Nephron (organoid): ENCODE data around the gene B3GNT3.

Experiments
- H3K27ac Mint-ChIP-seq, 3 experiments: 2 replicates each; pipeline ENCODE4 v1.8.0; 2020; ENCODE audit warnings: mixed read lengths in 3 of 3, mild to moderate bottlenecking in 2 of 3, moderate library complexity in 1 of 3
- H3K27me3 Mint-ChIP-seq: 2 replicates; pipeline ENCODE4 v1.8.0; 2021; ENCODE audit warnings: low read depth, mild to moderate bottlenecking, moderate library complexity, mixed read lengths
- H3K36me3 Mint-ChIP-seq: 2 replicates; pipeline ENCODE4 v1.8.0; 2020; ENCODE audit warnings: low read depth, mixed read lengths
- H3K4me1 Mint-ChIP-seq: 2 replicates; pipeline ENCODE4 v1.8.0; 2020; ENCODE audit warnings: mixed read lengths
- H3K4me3 Mint-ChIP-seq, 3 experiments: 2 replicates each; pipeline ENCODE4 v1.8.0; 2020; ENCODE audit warnings: mild to moderate bottlenecking in 3 of 3, mixed read lengths in 3 of 3, moderate library complexity in 2 of 3
- H3K9me3 Mint-ChIP-seq: 2 replicates; pipeline ENCODE4 v1.8.0; 2020; ENCODE audit warnings: mixed read lengths
- TF ChIP-seq, protein P1 (sequence below), 3 experiments: fragments of 200-600 bp; sonication (generic); IDR thresholded peaks; one replicate each; pipeline ENCODE4 v1.5.0; 2021; ENCODE audit warnings: antibody characterized with exemption in 3 of 3; ENCODE audit not compliant: unreplicated experiment in 3 of 3

The B3GNT3 gene

DNA sequence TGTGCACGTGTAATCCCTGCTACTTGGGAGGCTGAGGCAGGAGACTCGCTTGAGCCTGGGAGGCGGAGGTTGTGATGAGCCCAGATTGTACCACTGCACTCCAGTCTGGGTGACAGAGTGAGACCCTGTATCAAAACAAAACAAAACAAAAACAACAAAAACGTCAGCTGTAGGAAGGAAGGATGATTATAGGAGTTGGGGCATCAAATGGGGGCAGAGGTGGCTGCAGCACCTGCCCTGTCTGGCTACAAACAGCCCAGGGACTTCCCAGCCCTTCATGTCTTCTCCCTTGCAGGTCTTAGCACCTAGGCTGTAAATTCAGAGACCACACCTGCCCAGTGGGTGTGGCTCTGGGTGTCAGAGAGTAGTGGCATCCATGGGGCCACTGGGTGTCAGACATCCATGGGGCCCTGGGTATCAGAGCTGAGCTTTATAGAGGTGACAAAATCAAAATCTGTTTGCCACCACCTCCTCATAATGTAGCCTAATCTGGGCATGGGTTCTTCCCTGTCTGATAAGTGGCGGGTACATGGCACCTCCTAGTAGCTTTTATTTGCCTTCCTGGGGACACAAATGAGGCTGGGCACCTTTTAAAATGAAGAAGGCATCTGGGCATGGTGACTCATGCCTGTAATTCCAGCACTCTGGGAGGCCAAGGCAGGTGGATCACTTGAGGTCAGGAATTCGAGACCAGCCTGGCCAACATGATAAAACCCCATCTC is 4.7 kb upstream of the B3GNT3 start:
- H3K4me3 Mint-ChIP-seq: no peak overlapping the region
- peaks cover 5% of the 10 kb centered on the region for H3K4me1 Mint-ChIP-seq
- no peaks in the 10 kb centered on the region for H3K9me3 Mint-ChIP-seq
- H3K27ac Mint-ChIP-seq: no peak overlapping the region
- peaks cover 43% of the 10 kb centered on the region for H3K27me3 Mint-ChIP-seq
- TF ChIP-seq, protein P1, sequence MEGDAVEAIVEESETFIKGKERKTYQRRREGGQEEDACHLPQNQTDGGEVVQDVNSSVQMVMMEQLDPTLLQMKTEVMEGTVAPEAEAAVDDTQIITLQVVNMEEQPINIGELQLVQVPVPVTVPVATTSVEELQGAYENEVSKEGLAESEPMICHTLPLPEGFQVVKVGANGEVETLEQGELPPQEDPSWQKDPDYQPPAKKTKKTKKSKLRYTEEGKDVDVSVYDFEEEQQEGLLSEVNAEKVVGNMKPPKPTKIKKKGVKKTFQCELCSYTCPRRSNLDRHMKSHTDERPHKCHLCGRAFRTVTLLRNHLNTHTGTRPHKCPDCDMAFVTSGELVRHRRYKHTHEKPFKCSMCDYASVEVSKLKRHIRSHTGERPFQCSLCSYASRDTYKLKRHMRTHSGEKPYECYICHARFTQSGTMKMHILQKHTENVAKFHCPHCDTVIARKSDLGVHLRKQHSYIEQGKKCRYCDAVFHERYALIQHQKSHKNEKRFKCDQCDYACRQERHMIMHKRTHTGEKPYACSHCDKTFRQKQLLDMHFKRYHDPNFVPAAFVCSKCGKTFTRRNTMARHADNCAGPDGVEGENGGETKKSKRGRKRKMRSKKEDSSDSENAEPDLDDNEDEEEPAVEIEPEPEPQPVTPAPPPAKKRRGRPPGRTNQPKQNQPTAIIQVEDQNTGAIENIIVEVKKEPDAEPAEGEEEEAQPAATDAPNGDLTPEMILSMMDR (IDR thresholded peaks at IDR 0.05; ENCODE audit: unreplicated experiment in 3 of 3): no peak
- no peaks in the 10 kb centered on the region for H3K36me3 Mint-ChIP-seq

DNA sequence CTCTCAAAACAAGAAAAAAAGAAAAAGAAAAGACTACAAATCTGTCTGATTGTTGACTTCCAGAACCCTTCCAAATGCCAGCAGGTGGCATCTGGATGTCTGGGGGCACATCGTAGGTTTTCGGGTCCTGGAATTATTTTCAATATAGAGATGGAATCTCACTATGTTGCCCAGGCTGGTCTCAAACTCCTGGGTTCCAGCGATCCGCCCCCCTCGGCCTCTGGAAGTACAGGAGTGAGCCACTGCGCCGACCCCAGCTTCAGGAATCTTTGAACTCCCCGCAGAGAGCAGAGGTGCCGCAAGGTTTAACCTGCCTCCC is 567 bp upstream of the B3GNT3 start:
- Mint-ChIP-seq H3K4me1 (peaks cover 5% of the 10 kb centered on the region), H3K27me3 (peaks cover 81% of the 10 kb centered on the region), H3K9me3 (no peaks in the 10 kb centered on the region), H3K36me3 (no peaks in the 10 kb centered on the region), H3K4me3 (no peak overlapping the region), H3K27ac (no peak overlapping the region)
- TF ChIP-seq, protein P1 (IDR thresholded peaks at IDR 0.05; ENCODE audit: unreplicated experiment in 3 of 3): no peak

DNA sequence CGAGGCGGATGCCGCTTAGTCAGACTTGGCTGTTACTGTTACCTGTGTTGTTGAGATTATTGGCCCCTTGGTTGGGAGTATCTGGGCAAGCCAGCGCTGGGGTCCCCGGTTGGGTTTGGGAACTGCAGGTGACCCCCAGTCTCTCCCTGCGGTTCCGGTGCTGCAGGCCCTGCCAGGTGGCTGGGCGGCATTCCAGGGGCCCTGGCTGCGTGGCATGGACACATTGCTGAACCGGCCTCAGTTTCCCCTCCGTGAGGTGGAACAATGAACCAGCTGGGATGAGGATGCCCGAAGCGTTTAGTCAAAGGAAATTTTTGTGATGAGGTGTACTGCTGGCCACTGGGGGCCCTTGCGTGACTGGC is 538 bp downstream of the B3GNT3 start:
- no peaks in the 10 kb centered on the region for H3K36me3 Mint-ChIP-seq
- H3K27ac Mint-ChIP-seq: no peak overlapping the region

DNA sequence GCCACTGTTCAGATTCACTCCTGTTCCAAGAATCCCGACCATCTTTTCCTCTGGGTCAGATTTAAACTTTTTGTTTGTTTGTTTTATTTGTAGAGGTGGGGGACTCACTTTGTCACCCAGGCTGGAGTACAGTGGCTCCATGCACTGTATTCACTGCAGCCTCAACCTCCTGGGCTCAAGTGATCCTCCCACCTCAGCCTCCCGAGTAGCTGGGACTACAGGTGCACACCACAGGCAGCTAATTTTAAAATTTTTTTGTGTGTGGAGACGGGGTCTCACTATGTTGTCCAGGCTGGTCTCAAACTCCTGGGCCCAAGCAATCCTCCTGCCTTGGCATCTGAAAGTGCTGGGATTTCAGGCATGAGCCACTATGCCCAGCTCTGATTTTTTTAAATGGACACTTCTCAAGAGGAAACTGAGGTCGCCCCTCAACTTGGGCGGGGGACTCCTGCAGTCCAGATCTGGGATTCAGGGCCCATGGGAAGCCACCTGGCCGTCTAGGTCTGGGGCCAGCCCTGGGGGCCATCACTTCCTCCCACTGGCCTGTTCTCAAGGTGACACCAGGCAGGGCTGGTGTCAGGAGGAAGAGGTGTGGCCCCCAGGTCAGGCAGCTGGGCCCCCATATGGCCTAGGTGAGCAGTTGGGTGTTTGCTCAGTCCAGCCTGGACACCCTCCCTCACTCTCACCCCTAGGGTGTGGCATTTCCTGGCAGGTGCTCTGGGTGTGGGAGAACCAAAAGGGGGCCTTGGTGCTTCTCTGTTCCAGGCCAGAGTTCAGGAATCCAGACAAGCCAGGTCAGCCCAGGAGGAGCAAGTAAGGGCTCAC is 1.3 kb downstream of the B3GNT3 start:
- no peak overlapping the region for H3K4me3 Mint-ChIP-seq
- H3K27ac Mint-ChIP-seq: no peak overlapping the region

More for the DNA sequence above, 538 bp downstream of the B3GNT3 start:
- no peak overlapping the region for H3K4me3 Mint-ChIP-seq
- TF ChIP-seq, protein P1 (IDR thresholded peaks at IDR 0.05; ENCODE audit: unreplicated experiment in 3 of 3): no peak
- H3K9me3 Mint-ChIP-seq: no peaks in the 10 kb centered on the region
- peaks cover 75% of the 10 kb centered on the region for H3K27me3 Mint-ChIP-seq
- H3K4me1 Mint-ChIP-seq: peaks cover 5% of the 10 kb centered on the region

DNA sequence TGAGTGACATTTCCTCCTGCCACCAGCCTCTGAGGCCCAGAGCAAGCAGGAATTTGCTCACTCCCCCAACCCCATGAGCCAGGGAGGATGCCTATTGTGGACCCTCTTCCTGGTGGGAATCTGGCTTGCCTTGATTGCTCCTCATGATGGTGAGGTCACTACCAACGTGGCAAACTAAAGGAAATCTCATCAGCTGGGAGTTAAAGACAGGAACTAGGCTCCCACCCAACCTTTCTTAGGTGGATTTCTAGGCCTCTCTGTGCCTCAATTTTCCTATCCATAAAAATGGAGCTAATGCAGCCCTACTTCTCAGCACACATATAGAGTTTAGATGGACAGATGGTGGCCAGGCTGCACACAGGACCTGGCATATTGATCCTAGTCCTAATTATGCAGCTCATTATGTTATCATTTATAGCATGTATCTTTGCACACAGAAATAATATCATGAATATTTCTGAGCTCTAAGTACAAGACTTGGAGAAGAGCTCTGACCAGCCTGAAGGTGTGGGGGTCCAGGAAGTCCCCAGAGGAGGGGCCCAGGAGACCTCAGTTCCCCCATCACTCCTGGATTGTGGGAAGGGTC is 2.0 kb downstream of the B3GNT3 start:
- Mint-ChIP-seq H3K27me3 (peaks cover 79% of the 10 kb centered on the region), H3K9me3 (no peaks in the 10 kb centered on the region), H3K4me3 (no peak overlapping the region), H3K4me1 (no peaks in the 10 kb centered on the region), H3K36me3 (no peaks in the 10 kb centered on the region), H3K27ac (no peak overlapping the region)
- TF ChIP-seq, protein P1 (IDR thresholded peaks at IDR 0.05; ENCODE audit: unreplicated experiment in 3 of 3): no peak

More for the DNA sequence above, 1.3 kb downstream of the B3GNT3 start:
- Mint-ChIP-seq H3K9me3 (no peaks in the 10 kb centered on the region), H3K36me3 (no peaks in the 10 kb centered on the region), H3K27me3 (peaks cover 82% of the 10 kb centered on the region), H3K4me1 (peaks cover 5% of the 10 kb centered on the region)
- TF ChIP-seq, protein P1 (IDR thresholded peaks at IDR 0.05; ENCODE audit: unreplicated experiment in 3 of 3): no peak
